ENCODE results near the gene NAP1L5. TPM values are rescaled to one million over a fixed set of nuclear protein-coding genes. Genes with fewer than 3 reads are reported as not detected.

The NAP1L5 gene, protein sequence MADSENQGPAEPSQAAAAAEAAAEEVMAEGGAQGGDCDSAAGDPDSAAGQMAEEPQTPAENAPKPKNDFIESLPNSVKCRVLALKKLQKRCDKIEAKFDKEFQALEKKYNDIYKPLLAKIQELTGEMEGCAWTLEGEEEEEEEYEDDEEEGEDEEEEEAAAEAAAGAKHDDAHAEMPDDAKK
- 3.9 and 4.5 TPM in 2 replicates for total RNA-seq

DNA sequence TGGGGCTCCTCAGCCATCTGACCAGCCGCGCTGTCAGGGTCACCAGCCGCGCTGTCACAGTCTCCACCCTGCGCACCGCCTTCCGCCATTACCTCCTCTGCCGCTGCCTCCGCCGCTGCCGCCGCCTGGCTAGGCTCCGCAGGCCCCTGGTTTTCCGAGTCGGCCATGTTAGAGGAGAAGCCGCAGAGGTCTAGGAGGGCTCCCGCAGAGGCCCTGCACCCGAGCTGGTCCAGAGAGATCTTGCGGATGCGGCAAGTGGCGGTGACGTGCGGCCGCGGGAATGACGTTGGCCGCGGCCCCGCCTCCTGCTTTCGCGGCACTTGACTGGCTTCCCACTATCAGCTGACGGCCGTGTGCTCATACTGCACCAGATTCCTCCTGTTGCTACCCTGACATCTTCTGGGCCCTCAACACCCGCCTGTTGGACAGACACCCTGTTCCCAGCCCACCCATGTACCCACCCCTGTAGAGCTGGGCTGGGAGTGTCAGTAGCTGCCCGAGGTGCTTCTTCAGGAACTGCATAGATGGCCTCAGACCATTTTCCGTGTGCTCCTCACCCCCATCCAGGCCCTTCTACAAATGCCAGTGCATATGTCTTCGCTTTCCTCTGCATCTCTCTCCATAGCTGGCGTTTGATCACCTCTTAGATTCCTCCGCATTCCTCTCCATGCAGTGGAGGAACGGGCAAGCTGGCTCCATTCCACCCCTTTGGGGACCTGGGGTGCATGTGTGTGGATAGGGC, at the start of gene NAP1L5:
NAP1L5 (minus strand) TSS at position 242 of the 742 bp plus-strand sequence; CDS start at position 167, 75 bp downstream.

Small RNA genes within 50 kb of the gene (small RNA-seq; reads per million reads assigned to genes)
- gene RF02115 = not detected
- gene RNU6-33P = not detected

Other genes with a start within 250 kb of the NAP1L5 start
- 4.7 and 6.5 TPM in 2 replicates for gene HERC5, start 240.7 kb downstream of the NAP1L5 start, total RNA-seq
- gene PYURF, start 174.1 kb downstream of the NAP1L5 start, total RNA-seq = 36.2 and 39.3 TPM in 2 replicates
- 31.6 and 37.2 TPM in 2 replicates for gene HERC3, start 105.3 kb downstream of the NAP1L5 start, total RNA-seq